Fibroblast of pulmonary artery (primary cell): ENCODE results near the gene COL19A1.

ENCODE experiments used
- DNase-seq: peaks from one replicate; pipeline ENCODE4 v3.0.0-alpha.2; 2010; ENCODE audit warnings: low read depth
- H3K4me3 ChIP-seq: replicated peaks from 2 replicates; pipeline ENCODE4 v1.5.1; 2011; ENCODE audit warnings: low read depth, mild to moderate bottlenecking, control low read depth, low read length, moderate library complexity
- CTCF ChIP-seq: IDR thresholded peaks from 2 replicates; pipeline ENCODE4 v1.5.1; 2011; ENCODE audit warnings: mild to moderate bottlenecking, control low read depth, low read length, inconsistent platforms; ENCODE audit errors: missing control alignments

Gene COL19A1

GRCh38 chr6:70252604-70253003 is 386.2 kb downstream of the COL19A1 start:
- TF ChIP-seq CTCF = no peak
- H3K4me3 ChIP-seq = no peak overlapping the region
- no peak for DNase-seq

DNA sequence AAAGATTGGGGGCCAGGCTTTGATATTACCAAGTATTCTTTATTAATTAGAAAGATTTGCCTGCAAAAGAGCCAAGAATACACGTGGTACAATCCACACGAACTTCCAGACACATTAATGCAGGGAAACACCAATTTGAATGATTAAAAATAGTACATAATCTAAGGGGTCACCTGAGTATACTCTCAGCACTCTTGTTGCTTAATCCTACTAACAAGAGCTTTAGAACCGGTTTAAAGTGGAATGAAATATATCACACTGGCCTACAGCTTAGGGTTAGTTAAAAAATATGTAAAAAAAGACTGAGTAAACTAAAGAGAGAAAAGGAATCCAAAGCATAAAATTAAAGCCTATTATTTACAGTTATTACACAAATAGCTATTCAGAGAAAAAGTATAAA is 387.6 kb downstream of the COL19A1 start:
- no peak for TF ChIP-seq CTCF
- no peak overlapping the region for H3K4me3 ChIP-seq
- DNase-seq = no peak

DNA sequence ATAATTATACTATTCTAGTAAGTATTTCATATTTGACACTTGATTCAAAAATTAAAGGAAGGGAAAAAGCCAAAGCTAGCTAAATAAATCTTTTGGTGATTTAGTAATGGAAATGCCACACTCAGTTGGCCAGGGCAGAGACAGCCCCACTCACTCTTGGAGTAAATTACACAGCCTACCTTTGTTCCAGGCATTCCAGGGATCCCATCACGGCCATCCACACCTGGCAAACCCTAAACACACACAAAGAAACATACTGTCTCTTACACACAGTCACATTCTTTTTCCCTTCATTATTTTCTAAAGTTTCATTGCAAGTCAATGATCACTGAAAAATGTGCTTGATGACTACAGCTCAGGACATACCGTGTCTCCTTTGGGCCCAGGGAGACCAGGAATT is 388.4 kb downstream of the COL19A1 start:
- no peak overlapping the region for H3K4me3 ChIP-seq
- no peak for TF ChIP-seq CTCF
- DNase-seq = no peak

DNA sequence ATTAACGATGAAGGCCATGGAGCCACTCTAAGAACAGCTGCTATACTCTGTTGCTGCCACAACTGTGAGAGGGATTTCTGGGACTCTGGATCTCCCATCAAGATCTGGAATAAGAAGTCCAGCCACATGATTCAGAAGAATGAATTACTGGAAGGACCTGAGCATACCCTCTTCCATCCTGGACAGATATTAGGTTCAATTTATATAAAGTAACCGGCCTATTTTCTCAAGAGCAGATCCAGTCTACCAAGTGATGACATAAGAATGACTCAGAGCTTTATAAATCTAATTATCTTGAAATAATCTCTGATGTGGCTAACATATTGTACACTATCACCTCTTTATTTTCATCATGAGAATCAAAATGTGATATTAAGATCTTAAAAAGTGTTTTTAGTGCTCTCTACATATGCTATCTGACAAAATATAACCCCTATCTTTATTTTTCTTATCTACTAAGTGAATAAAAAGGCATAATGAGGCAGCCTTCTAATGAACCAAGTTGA is 391.5 kb downstream of the COL19A1 start:
- DNase-seq = no peak
- TF ChIP-seq CTCF = no peak
- H3K4me3 ChIP-seq = no peak overlapping the region

DNA sequence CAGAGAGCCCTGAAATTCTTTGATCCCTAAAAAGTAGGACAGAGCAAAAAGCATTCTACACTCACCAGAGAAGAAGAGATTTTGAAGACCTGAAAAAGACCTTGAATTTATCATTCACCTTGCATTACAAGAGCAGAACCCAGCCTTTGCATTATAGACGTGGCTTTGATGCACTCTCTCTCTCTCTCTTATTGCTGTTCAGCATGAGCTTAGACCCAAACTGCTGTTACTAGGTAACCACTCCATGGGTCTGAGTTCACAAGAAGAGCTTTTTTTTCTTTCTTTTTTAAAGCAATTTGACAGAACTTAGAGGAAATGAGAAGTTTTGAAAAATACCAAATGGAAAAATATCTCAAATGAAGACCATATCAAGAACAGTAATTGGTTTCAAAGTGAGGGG is 392.1 kb downstream of the COL19A1 start:
- H3K4me3 ChIP-seq = no peak overlapping the region
- no peak for DNase-seq
- no peak for TF ChIP-seq CTCF
